Epithelial cell of esophagus (primary cell): ENCODE data around the gene GALNTL6.

Experiments
- DNase-seq: peaks from one replicate; pipeline ENCODE4 v3.0.0; 2010; ENCODE audit warnings: low read depth
- H3K4me3 ChIP-seq: 2 replicates; pipeline ENCODE4 v1.5.1; 2011; ENCODE audit warnings: mild to moderate bottlenecking, low read length, control low read depth
- CTCF ChIP-seq: IDR thresholded peaks from 2 replicates; pipeline ENCODE4 v1.5.1; 2011; ENCODE audit warnings: low read depth, mild to moderate bottlenecking, low read length, control low read depth, inconsistent platforms; ENCODE audit not compliant: insufficient read depth; ENCODE audit errors: missing control alignments

Gene GALNTL6

GRCh38 chr4:172480471-172480870 is 667.3 kb downstream of the GALNTL6 start:
- H3K4me3 ChIP-seq = no peak overlapping the region
- no peak for TF ChIP-seq CTCF
- no peak for DNase-seq

GRCh38 chr4:172481802-172482508 is 668.8 kb downstream of the GALNTL6 start:
- H3K4me3 ChIP-seq = no peak overlapping the region
- DNase-seq = no peak
- TF ChIP-seq CTCF = no peak

GRCh38 chr4:172485007-172485406 is 671.8 kb downstream of the GALNTL6 start:
- DNase-seq = no peak
- no peak overlapping the region for H3K4me3 ChIP-seq
- TF ChIP-seq CTCF = no peak

GRCh38 chr4:172486531-172486930 is 673.3 kb downstream of the GALNTL6 start:
- no peak overlapping the region for H3K4me3 ChIP-seq
- no peak for TF ChIP-seq CTCF
- DNase-seq = no peak

GRCh38 chr4:172489861-172490260 is 676.7 kb downstream of the GALNTL6 start:
- TF ChIP-seq CTCF = no peak
- DNase-seq = no peak
- no peak overlapping the region for H3K4me3 ChIP-seq

- no peak for DNase-seq
- no peak for TF ChIP-seq CTCF
- H3K4me3 ChIP-seq = no peak overlapping the region
These were observed 682.6 kb downstream of the GALNTL6 start for GRCh38 chr4:172495769-172496168.

GRCh38 chr4:172497321-172497720 is 684.1 kb downstream of the GALNTL6 start:
- H3K4me3 ChIP-seq = no peak overlapping the region
- no peak for TF ChIP-seq CTCF
- DNase-seq = no peak
